HFFc6 (cell line): ENCODE measurements around the gene IGSF6. TPM values are rescaled to one million over a fixed set of nuclear protein-coding genes. Genes with fewer than 3 reads are reported as not detected.

Source experiments
- DNase-seq: peaks from one replicate; pipeline ENCODE4 v3.0.0-alpha.2; 2018
- H3K27ac Mint-ChIP-seq: 2 replicates; pipeline ENCODE4 v1.8.0; 2020; ENCODE audit warnings: mild to moderate bottlenecking, mixed read lengths
- H3K27me3 Mint-ChIP-seq: 2 replicates; pipeline ENCODE4 v1.8.0; 2021; ENCODE audit warnings: mild to moderate bottlenecking, moderate library complexity, mixed read lengths; ENCODE audit not compliant: insufficient read depth
- H3K36me3 Mint-ChIP-seq: 2 replicates; pipeline ENCODE4 v1.8.0; 2021; ENCODE audit warnings: low read depth, mixed read lengths
- H3K4me1 Mint-ChIP-seq: 2 replicates; pipeline ENCODE4 v1.8.0; 2020; ENCODE audit warnings: low read depth, mixed read lengths
- H3K4me3 Mint-ChIP-seq: 2 replicates; pipeline ENCODE4 v1.8.0; 2020; ENCODE audit warnings: mild to moderate bottlenecking, moderate library complexity, mixed read lengths
- H3K9me3 Mint-ChIP-seq: 2 replicates; pipeline ENCODE4 v1.8.0; 2020; ENCODE audit warnings: mild to moderate bottlenecking, mixed read lengths
- total RNA-seq, 6 experiments: library from RNA; stranded (reverse); fragmentation: NEBNext Ultra II Directional; extraction: Animal tissue kit (Norgen Biotek cat#: 25700); gene quantifications; 2 replicates in 1 of 6; 3 replicates in 5 of 6; pipeline ENCODE4 v1.2.3, GENCODE V29; 2021
- TF ChIP-seq, protein P1 (sequence below): fragments of 200-600 bp; sonication (generic); IDR thresholded peaks from 2 replicates; pipeline ENCODE4 v1.5.0; 2021; ENCODE audit warnings: antibody characterized with exemption, mild to moderate bottlenecking

IGSF6 gene
- total RNA-seq, 6 experiments from 2014 or later: not detected

DNA sequence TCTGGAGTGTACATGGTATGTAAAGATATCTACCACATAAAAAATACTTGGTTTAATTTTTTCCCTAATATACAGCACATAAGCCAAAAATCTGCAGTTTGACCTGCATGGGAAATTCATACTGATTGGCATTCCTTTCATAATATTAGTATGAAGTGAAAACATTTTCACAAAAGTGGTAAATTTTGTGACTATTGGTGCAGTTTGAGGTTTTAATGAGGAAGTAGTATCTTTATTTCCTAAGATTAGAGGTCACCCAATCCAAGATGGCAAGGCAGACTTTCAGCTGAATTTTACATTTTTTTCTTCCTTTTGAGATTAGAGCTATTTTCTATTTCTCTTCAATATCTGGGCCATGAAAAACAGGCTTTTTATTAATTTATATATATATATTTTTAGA lies 31.8 kb downstream of the IGSF6 start:
- TF ChIP-seq, protein P1, sequence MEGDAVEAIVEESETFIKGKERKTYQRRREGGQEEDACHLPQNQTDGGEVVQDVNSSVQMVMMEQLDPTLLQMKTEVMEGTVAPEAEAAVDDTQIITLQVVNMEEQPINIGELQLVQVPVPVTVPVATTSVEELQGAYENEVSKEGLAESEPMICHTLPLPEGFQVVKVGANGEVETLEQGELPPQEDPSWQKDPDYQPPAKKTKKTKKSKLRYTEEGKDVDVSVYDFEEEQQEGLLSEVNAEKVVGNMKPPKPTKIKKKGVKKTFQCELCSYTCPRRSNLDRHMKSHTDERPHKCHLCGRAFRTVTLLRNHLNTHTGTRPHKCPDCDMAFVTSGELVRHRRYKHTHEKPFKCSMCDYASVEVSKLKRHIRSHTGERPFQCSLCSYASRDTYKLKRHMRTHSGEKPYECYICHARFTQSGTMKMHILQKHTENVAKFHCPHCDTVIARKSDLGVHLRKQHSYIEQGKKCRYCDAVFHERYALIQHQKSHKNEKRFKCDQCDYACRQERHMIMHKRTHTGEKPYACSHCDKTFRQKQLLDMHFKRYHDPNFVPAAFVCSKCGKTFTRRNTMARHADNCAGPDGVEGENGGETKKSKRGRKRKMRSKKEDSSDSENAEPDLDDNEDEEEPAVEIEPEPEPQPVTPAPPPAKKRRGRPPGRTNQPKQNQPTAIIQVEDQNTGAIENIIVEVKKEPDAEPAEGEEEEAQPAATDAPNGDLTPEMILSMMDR: no peak
- Mint-ChIP-seq H3K9me3 (no peaks in the 10 kb centered on the region), H3K36me3 (peaks cover 50% of the 10 kb centered on the region), H3K4me1 (peaks cover 48% of the 10 kb centered on the region), H3K27ac (0 out of 2 replicates have a peak overlapping the region, but pooled peaks have one; percentile 42), H3K4me3 (no peak overlapping the region), H3K27me3 (no peaks in the 10 kb centered on the region)
- no peak for DNase-seq

DNA sequence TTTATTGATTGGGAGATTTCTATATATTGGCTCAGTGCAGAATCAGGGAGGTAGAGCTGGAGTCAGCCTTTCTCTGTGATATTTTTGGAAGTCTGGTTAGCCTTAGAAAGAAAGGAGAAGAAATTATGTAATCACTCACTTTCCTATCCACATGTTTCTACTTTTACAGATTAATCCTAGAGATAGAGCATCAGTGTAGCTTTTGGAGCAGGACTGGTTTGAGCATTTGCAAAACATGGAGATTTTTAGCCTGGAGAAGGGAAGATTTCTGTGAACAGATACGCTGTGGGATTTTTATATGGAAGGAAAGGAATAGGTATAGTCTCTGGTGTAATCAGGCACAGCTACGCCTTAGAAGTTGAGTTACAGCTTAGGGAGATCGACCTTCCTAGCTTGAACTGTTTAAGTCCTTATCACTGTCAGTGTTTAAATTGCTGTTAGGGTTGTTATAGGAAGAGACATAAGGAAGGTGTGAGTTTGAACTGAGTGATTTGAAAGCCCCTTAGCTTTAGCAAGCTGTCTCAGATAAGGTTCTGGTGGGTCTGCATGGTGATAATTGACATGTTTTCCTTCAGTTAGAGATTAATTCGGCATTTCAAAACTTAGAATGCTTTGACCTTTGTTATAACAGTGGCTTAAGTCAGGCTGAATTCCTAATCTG lies 32.5 kb downstream of the IGSF6 start:
- TF ChIP-seq, protein P1: no peak
- peak overlapping the region; percentile 1; the same call in 1 of the 2 replicates for H3K27ac Mint-ChIP-seq
- peaks cover 44% of the 10 kb centered on the region for H3K4me1 Mint-ChIP-seq
- H3K27me3 Mint-ChIP-seq: no peaks in the 10 kb centered on the region
- no peak overlapping the region for H3K4me3 Mint-ChIP-seq
- no peak for DNase-seq
- peaks cover 44% of the 10 kb centered on the region for H3K36me3 Mint-ChIP-seq
- no peaks in the 10 kb centered on the region for H3K9me3 Mint-ChIP-seq

DNA sequence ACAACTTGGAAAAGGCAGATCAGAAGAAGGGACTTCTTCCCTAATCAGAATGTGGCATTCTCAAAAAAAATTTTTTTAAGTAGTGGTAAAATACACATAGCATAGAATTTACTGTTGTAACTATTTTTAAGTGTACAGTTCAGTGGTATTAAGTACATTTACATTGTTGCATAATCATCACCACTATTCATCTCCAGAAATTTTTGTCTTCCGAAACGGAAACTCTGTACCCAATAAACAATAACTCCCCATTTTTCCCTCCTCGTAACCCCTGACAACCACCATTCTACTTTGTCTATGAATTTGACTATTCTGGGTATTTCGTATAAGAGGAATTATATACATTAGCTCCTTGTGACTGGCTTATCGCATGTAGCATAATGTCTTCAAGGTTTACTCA lies 34.1 kb downstream of the IGSF6 start:
- no peaks in the 10 kb centered on the region for H3K27me3 Mint-ChIP-seq
- TF ChIP-seq, protein P1: no peak
- H3K4me3 Mint-ChIP-seq: no peak overlapping the region
- H3K27ac Mint-ChIP-seq: no peak overlapping the region
- H3K36me3 Mint-ChIP-seq: peaks cover 37% of the 10 kb centered on the region
- DNase-seq: no peak
- H3K4me1 Mint-ChIP-seq: peaks cover 50% of the 10 kb centered on the region
- no peaks in the 10 kb centered on the region for H3K9me3 Mint-ChIP-seq

DNA sequence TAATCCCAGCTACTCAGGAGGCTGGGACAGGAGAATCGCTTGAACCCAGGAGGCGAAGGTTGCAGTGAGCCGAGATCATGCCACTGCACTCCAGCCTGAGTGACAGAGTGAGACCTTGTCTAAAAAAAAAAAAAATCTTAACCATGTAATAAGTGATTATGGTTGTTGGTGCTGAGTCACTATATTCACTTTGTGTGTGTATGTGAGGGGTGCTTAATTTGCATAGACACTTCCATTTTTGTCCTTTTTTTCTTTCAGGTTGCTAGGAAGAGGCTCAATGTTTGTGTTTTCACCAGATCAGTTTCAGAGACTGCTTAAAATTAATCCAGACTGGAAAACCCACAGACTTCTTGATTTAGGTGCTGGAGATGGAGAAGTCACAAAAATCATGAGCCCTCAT lies 34.8 kb downstream of the IGSF6 start:
- no peaks in the 10 kb centered on the region for H3K27me3 Mint-ChIP-seq
- TF ChIP-seq, protein P1: no peak
- no peak overlapping the region for H3K4me3 Mint-ChIP-seq
- no peak for DNase-seq
- H3K4me1 Mint-ChIP-seq: peaks cover 56% of the 10 kb centered on the region
- peak overlapping the region; percentile 46 for H3K27ac Mint-ChIP-seq
- H3K9me3 Mint-ChIP-seq: no peaks in the 10 kb centered on the region
- H3K36me3 Mint-ChIP-seq: peaks cover 32% of the 10 kb centered on the region

DNA sequence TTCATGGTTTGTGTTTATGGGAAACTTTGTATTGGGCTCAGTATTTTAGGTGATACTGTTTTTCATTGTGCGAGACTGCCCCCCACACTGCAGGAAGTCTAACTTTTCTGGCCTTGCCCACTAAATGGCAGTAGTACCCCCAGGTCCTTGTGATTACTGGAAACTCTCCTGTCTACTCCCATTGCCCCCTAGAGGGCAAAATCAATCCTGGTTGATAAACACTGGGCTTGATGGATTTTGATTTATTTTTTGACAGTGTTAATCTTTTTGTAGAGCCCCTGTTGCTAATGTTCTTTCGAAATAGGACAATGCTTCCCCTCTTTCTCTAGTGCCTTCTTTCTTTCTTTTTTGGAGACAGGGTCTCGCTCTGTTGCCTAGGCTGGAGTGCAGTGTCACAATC lies 37.5 kb downstream of the IGSF6 start:
- Mint-ChIP-seq H3K9me3 (no peaks in the 10 kb centered on the region), H3K27ac (peak overlapping the region; percentile 19; the same call in 1 of the 2 replicates), H3K4me1 (peaks cover 70% of the 10 kb centered on the region), H3K27me3 (no peaks in the 10 kb centered on the region; the same call in 1 of the 2 replicates), H3K4me3 (no peak overlapping the region), H3K36me3 (peaks cover 21% of the 10 kb centered on the region)
- TF ChIP-seq, protein P1: peak; percentile 51
- DNase-seq: no peak
